ENCODE measurements around the gene ANTXR1. TPM values are rescaled to one million over a fixed set of nuclear protein-coding genes. Genes with fewer than 3 reads are reported as not detected.

ANTXR1 gene
- total and polyA plus RNA-seq, 2 donors (not counting 1 experiment from before 2014, with no cell fraction given), result 44.6 to 101 TPM

DNA sequence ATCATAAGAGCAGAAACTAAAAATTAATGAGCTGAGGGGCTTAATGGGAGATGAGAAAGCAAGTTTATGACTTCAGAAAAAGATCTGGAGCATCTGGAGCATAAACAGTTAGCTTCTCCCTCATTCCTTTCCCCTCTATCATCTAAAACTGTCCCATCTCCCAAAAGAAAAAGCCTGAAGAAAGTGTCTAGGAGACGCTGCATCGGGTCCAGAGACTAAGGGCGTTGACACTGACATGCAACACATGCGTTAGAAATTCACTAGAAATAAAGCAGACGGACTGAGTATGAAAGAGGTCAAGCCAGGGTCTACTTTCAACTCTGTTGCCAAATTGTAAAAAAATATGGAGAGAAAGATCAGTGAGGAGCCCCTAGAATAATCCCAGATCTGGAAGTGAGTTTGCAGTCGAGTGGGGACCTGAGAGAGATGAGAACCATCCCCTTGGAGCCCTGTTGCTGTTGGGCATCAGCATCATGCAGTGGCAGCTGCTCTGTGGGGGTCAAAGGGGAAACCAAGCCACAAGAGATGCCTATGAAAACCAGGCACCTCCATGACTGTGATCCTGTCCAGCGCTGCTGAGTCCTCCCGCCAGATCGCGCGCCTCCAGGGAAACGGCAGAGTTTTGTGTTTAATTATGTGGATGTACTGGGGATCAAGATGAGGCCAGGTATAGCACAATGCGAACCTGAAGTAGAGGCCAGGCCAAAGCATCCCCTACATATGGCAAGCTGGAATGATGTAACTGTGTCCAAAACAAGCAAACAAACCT, 13.9 kb downstream of the ANTXR1 start:
- H3K9ac ChIP-seq (ENCODE audit: insufficient read depth, low read length), result no peak overlapping the region
- H3K4me2 ChIP-seq (ENCODE audit: extremely low read depth, insufficient read depth, low read length), result no peak overlapping the region
- TF ChIP-seq, protein P1, sequence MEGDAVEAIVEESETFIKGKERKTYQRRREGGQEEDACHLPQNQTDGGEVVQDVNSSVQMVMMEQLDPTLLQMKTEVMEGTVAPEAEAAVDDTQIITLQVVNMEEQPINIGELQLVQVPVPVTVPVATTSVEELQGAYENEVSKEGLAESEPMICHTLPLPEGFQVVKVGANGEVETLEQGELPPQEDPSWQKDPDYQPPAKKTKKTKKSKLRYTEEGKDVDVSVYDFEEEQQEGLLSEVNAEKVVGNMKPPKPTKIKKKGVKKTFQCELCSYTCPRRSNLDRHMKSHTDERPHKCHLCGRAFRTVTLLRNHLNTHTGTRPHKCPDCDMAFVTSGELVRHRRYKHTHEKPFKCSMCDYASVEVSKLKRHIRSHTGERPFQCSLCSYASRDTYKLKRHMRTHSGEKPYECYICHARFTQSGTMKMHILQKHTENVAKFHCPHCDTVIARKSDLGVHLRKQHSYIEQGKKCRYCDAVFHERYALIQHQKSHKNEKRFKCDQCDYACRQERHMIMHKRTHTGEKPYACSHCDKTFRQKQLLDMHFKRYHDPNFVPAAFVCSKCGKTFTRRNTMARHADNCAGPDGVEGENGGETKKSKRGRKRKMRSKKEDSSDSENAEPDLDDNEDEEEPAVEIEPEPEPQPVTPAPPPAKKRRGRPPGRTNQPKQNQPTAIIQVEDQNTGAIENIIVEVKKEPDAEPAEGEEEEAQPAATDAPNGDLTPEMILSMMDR (conservative IDR thresholded peaks at IDR 0.05 in 1 of 2, IDR thresholded peaks at IDR 0.05 in 1 of 2; ENCODE audit: low read depth in 1 of 2, low read length in 2 of 2), result no peak
- no peak for TF ChIP-seq EZH2 (IDR thresholded peaks at IDR 0.05; ENCODE audit: low read length, missing control alignments)
- H3K9me3 ChIP-seq (ENCODE audit: control insufficient read depth, insufficient read depth, low read depth, low read length), result no peaks in the 10 kb centered on the region
- no peak overlapping the region for H3K4me3 ChIP-seq (replicated peaks in 1 of 4; ENCODE audit: control extremely low read depth in 1 of 4, insufficient read depth in 1 of 4, low read depth in 3 of 4, low read length in 4 of 4)
- H3K27ac ChIP-seq (ENCODE audit: insufficient read depth, low read length), result no peak overlapping the region
- DNase-seq (ENCODE audit: low read depth in 2 of 2), result peak in 1 of 2 donors; percentile 33
- H3K79me2 ChIP-seq (ENCODE audit: control insufficient read depth, insufficient read depth, low read length), result peaks cover 20% of the 10 kb centered on the region
- peaks cover 2% of the 10 kb centered on the region for H4K20me1 ChIP-seq (ENCODE audit: control insufficient read depth, extremely low read depth, insufficient read depth, low read length)
- no peaks in the 10 kb centered on the region for H3K36me3 ChIP-seq (ENCODE audit: control insufficient read depth, insufficient read depth, low read length)
- H3K27me3 ChIP-seq (ENCODE audit: control insufficient read depth, insufficient read depth, low read length), result no peaks in the 10 kb centered on the region
- H2AFZ ChIP-seq (ENCODE audit: low read length), result no peak overlapping the region
- H3K4me1 ChIP-seq (ENCODE audit: control insufficient read depth, extremely low read depth, insufficient read depth, low read length), result no peaks in the 10 kb centered on the region

DNA sequence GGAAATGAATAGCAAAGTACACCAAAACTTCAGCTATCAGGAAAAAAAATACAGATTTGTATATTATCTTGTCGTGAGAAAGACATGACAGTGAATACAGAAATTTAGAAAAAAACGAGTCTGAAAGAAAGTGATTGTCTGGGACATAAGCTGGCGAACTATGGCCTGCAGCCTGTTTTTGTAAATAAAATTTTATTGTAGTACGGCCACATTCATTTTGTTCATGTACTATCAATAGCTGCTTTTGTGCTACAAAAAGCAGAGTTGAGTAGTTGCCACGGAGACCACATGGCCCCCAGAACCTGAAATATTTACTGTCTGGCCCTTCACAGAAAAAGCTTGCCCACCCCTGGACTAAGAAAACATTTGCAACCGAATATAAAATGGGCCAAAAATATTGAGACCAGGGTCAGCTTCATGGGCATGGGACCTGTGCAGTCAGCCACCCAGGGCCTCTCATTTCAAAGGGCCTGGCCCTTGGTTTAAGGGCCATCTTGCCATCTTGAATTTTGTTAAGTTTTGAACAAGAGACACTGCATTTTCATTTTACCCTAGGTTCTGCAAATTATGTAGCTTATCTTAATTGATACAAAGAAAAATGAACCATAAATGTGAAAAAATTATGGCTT, 17.9 kb downstream of the ANTXR1 start:
- Histone ChIP-seq H3K27me3 (ENCODE audit: control insufficient read depth, insufficient read depth, low read length) (no peaks in the 10 kb centered on the region), H3K4me1 (ENCODE audit: control insufficient read depth, extremely low read depth, insufficient read depth, low read length) (no peaks in the 10 kb centered on the region), H4K20me1 (ENCODE audit: control insufficient read depth, extremely low read depth, insufficient read depth, low read length) (peaks cover 2% of the 10 kb centered on the region), H3K4me2 (ENCODE audit: extremely low read depth, insufficient read depth, low read length) (no peak overlapping the region), H3K9me3 (ENCODE audit: control insufficient read depth, insufficient read depth, low read depth, low read length) (no peaks in the 10 kb centered on the region), H3K79me2 (ENCODE audit: control insufficient read depth, insufficient read depth, low read length) (peaks cover 2% of the 10 kb centered on the region), H2AFZ (ENCODE audit: low read length) (no peak overlapping the region), H3K36me3 (ENCODE audit: control insufficient read depth, insufficient read depth, low read length) (no peaks in the 10 kb centered on the region), H3K27ac (ENCODE audit: insufficient read depth, low read length) (no peak overlapping the region), H3K9ac (ENCODE audit: insufficient read depth, low read length) (no peak overlapping the region), H3K4me3 (replicated peaks in 1 of 4; ENCODE audit: control extremely low read depth in 1 of 4, insufficient read depth in 1 of 4, low read depth in 3 of 4, low read length in 4 of 4) (no peak overlapping the region)
- DNase-seq (ENCODE audit: low read depth in 2 of 2), result no peak
- no peak for TF ChIP-seq EZH2 (IDR thresholded peaks at IDR 0.05; ENCODE audit: low read length, missing control alignments)

GRCh38 chr2:69031466-69031865, 18.5 kb downstream of the ANTXR1 start:
- H3K4me2 ChIP-seq (ENCODE audit: extremely low read depth, insufficient read depth, low read length), result no peak overlapping the region
- H3K9me3 ChIP-seq (ENCODE audit: control insufficient read depth, insufficient read depth, low read depth, low read length), result no peaks in the 10 kb centered on the region
- no peak overlapping the region for H3K4me3 ChIP-seq (replicated peaks in 1 of 4; ENCODE audit: control extremely low read depth in 1 of 4, insufficient read depth in 1 of 4, low read depth in 3 of 4, low read length in 4 of 4)
- no peaks in the 10 kb centered on the region for H3K36me3 ChIP-seq (ENCODE audit: control insufficient read depth, insufficient read depth, low read length)
- peaks cover 2% of the 10 kb centered on the region for H3K79me2 ChIP-seq (ENCODE audit: control insufficient read depth, insufficient read depth, low read length)
- peaks cover 2% of the 10 kb centered on the region for H4K20me1 ChIP-seq (ENCODE audit: control insufficient read depth, extremely low read depth, insufficient read depth, low read length)
- no peak for DNase-seq (ENCODE audit: low read depth in 2 of 2)
- H3K27ac ChIP-seq (ENCODE audit: insufficient read depth, low read length), result no peak overlapping the region
- H3K27me3 ChIP-seq (ENCODE audit: control insufficient read depth, insufficient read depth, low read length), result no peaks in the 10 kb centered on the region
- H3K9ac ChIP-seq (ENCODE audit: insufficient read depth, low read length), result no peak overlapping the region
- no peak overlapping the region for H2AFZ ChIP-seq (ENCODE audit: low read length)
- H3K4me1 ChIP-seq (ENCODE audit: control insufficient read depth, extremely low read depth, insufficient read depth, low read length), result no peaks in the 10 kb centered on the region
- TF ChIP-seq, protein P1 (conservative IDR thresholded peaks at IDR 0.05 in 1 of 2, IDR thresholded peaks at IDR 0.05 in 1 of 2; ENCODE audit: low read depth in 1 of 2, low read length in 2 of 2), result no peak
- no peak for TF ChIP-seq EZH2 (IDR thresholded peaks at IDR 0.05; ENCODE audit: low read length, missing control alignments)
